Chondrocyte (in vitro differentiated cells): ENCODE data around the gene KLK4. TPM values are rescaled to one million over a fixed set of nuclear protein-coding genes. Genes with fewer than 3 reads are reported as not detected.

ENCODE experiments used
- DNase-seq: peaks from one replicate; pipeline ENCODE4 v3.0.0; 2021; ENCODE audit warnings: mixed read lengths, low spot score
- H3K27ac Mint-ChIP-seq: one replicate; pipeline ENCODE4 v1.8.0; 2021; ENCODE audit warnings: mild to moderate bottlenecking, moderate library complexity, mixed read lengths; ENCODE audit not compliant: unreplicated experiment
- H3K27me3 Mint-ChIP-seq: 2 replicates; pipeline ENCODE4 v1.8.0; 2021; ENCODE audit warnings: low read depth, mixed read lengths
- H3K36me3 Mint-ChIP-seq: 2 replicates; pipeline ENCODE4 v1.8.0; 2021; ENCODE audit warnings: low read depth, mixed read lengths
- H3K4me1 Mint-ChIP-seq: 2 replicates; pipeline ENCODE4 v1.8.0; 2021; ENCODE audit warnings: low read depth, mild to moderate bottlenecking, mixed read lengths
- H3K4me3 Mint-ChIP-seq: one replicate; pipeline ENCODE4 v1.8.0; 2021; ENCODE audit warnings: mild to moderate bottlenecking, moderate library complexity, mixed read lengths; ENCODE audit not compliant: unreplicated experiment
- H3K9me3 Mint-ChIP-seq: 2 replicates; pipeline ENCODE4 v1.8.0; 2021; ENCODE audit warnings: low read depth, mixed read lengths
- CTCF ChIP-seq: fragments of 200-600 bp; sonication (generic); IDR thresholded peaks from 2 replicates; pipeline ENCODE4 v1.5.0; 2021; ENCODE audit warnings: antibody characterized with exemption, mild to moderate bottlenecking, moderate library complexity
- total RNA-seq: library from RNA; stranded (reverse); gene quantifications from 3 replicates; pipeline ENCODE4 v1.2.1, GENCODE V29; 2021

Gene KLK4
- total RNA-seq, 1 donor from 2014 or later: not detected

GRCh38 chr19:50947123-50947522 lies 35.9 kb upstream of the KLK4 start:
- Mint-ChIP-seq H3K36me3 (no peaks in the 10 kb centered on the region), H3K4me1 (no peaks in the 10 kb centered on the region), H3K27me3 (peaks cover 7% of the 10 kb centered on the region), H3K9me3 (peaks cover 7% of the 10 kb centered on the region), H3K4me3 (no peak overlapping the region), H3K27ac (no peak overlapping the region)
- DNase-seq: no peak
- no peak for TF ChIP-seq CTCF

- Mint-ChIP-seq H3K27me3 (peaks cover 7% of the 10 kb centered on the region), H3K36me3 (no peaks in the 10 kb centered on the region), H3K4me1 (no peaks in the 10 kb centered on the region), H3K4me3 (no peak overlapping the region), H3K27ac (no peak overlapping the region), H3K9me3 (peaks cover 10% of the 10 kb centered on the region)
- no peak for DNase-seq
- no peak for TF ChIP-seq CTCF
Observed at GRCh38 chr19:50944795-50945194, 33.6 kb upstream of the KLK4 start.

GRCh38 chr19:50943074-50943828 lies 32.1 kb upstream of the KLK4 start:
- H3K4me3 Mint-ChIP-seq: no peak overlapping the region
- no peak overlapping the region for H3K27ac Mint-ChIP-seq
- TF ChIP-seq CTCF: no peak
- H3K9me3 Mint-ChIP-seq: peaks cover 16% of the 10 kb centered on the region
- no peaks in the 10 kb centered on the region for H3K36me3 Mint-ChIP-seq
- no peak for DNase-seq
- H3K4me1 Mint-ChIP-seq: no peaks in the 10 kb centered on the region
- peaks cover 7% of the 10 kb centered on the region for H3K27me3 Mint-ChIP-seq

DNA sequence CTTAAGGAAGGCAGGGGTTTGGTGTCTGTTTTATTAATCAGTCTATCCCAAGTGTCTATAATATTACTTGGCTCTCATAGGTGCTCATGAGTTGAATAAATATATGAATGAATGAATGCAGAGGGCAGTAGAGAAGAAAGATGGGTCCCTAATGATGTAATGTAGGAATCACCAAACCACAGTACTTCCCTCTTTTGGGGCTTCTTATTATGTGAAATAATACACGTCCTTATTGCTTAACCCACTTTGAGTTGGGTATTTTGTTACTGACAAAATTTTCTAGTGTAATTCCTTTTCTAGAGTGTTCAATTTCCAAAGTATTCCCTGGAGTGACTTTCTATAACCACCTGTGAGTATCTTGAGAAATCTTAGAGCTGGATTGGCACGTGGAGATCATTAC lies 28.4 kb upstream of the KLK4 start:
- no peak for TF ChIP-seq CTCF
- Mint-ChIP-seq H3K4me3 (no peak overlapping the region), H3K36me3 (no peaks in the 10 kb centered on the region), H3K27me3 (no peaks in the 10 kb centered on the region), H3K27ac (no peak overlapping the region), H3K9me3 (peaks cover 16% of the 10 kb centered on the region), H3K4me1 (no peaks in the 10 kb centered on the region)
- no peak for DNase-seq

DNA sequence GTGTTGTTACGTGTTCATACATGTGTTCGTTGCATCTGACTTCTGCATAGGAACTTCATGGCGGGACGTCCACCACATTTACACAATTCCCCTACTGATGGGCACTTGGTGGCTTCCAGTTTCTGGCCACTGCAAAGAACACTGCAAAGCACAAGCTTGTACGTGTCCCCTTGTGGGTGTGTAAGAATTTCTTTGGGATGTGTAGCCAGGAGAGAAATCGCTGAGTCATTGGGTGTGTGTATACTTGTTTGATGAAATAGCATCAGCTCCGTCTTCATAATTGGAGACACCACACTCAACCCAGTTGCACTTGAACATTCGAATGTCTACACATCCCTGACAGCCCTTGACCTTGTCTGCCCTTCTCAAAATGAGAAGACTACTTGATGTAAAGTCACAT lies 22.4 kb upstream of the KLK4 start:
- H3K27ac Mint-ChIP-seq: no peak overlapping the region
- no peak for DNase-seq
- H3K4me1 Mint-ChIP-seq: no peaks in the 10 kb centered on the region
- peaks cover 13% of the 10 kb centered on the region for H3K27me3 Mint-ChIP-seq
- no peaks in the 10 kb centered on the region for H3K9me3 Mint-ChIP-seq
- H3K4me3 Mint-ChIP-seq: no peak overlapping the region
- no peak for TF ChIP-seq CTCF
- H3K36me3 Mint-ChIP-seq: no peaks in the 10 kb centered on the region
